SHP77 treated with DMSO at 0.1 percent for 48 hours (cell line): ENCODE measurements around the gene TFF3.
A peak's percentile ranks its signal among the peaks of the same experiment; 100 is the strongest.
"Not testable (repeated sequence)": the region's sequence is repeated elsewhere in the genome, so short reads cannot be mapped to it uniquely, and the experiment has no call there.

ENCODE experiments used
- DNase-seq: peaks from one replicate; lab custom pipeline; 2025; lab: John Stamatoyannopoulos, UW

TFF3 gene

DNA sequence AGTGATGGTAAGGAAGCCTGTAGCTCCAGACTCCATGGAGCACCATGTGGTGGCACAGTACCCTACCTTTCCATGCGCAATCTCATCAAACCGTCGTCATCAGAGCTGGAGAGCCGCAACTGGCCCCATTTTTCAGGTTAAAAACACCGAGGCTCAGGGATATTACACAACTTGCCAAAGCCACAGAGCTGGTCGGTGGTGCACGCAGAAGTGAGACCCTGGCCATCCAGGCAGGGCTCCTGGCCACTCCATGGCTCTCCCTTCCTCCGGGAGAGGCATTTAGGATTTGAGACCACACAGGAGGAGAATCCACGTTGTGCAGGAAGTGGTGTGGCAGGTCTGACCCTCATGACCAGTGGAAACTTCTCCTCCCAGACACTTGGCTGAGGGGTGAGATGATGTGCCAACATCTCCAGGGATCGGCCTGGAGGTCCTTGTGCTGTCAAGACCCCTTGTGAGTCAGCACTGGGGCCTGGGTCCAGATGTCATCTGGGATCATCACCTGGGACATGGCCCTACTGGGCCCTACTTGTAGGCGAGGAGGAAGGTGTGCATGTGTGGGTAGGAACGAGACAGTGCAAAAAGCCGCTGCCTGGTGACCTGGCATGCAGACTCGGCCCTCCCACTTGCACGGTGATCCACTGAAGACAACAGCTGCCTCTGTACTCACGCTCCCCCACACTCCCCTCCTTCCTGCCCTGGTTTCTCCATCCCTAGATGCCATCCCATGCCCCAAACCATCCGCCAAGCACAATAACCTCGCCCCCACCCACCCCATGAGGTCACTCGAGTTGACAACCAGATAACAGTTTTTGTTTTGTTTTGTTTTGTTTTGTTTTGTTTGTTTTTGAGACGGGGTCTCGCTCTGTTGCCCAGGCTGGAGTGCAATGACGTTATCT is 10.4 kb downstream of the TFF3 start:
- DNase-seq: no peak

DNA sequence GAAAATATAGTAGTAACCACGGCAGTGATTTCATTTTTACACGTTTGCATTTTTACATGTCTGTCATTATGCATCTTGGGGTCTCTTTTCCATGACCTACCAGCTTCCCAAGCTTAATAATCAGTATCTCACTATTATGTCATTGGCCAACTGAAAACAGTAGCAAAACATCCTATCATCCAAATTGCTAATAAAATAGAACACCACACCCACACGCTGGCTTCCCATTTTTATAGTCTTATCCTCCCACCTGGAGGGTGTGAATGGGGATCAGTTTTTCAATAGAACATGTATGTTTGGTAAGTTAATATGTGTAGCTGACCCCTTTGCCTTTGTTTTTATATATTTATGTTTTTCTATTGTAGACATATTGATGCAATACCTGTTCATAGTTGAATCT is 11.8 kb downstream of the TFF3 start:
- DNase-seq: no peak

DNA sequence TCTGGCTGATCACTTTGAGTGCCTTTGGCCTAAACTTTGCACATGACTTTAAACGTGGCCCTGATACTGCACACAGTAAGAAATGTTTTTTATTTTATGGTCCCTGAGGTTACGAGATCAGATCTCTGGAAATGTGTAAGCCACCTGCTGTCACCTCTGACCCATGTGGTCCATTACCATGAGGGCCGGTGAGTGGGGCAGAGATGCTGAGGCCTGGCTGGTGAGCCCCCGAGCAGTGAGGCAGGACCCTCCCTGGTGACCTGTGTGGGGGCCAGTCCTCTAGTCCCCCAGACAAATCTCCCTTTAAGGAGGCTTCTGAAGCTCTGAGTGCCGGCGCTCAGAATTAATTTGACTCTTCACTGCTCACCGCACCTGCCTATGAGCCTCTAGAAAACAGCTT is 12.4 kb downstream of the TFF3 start:
- DNase-seq: peak; percentile 8

DNA sequence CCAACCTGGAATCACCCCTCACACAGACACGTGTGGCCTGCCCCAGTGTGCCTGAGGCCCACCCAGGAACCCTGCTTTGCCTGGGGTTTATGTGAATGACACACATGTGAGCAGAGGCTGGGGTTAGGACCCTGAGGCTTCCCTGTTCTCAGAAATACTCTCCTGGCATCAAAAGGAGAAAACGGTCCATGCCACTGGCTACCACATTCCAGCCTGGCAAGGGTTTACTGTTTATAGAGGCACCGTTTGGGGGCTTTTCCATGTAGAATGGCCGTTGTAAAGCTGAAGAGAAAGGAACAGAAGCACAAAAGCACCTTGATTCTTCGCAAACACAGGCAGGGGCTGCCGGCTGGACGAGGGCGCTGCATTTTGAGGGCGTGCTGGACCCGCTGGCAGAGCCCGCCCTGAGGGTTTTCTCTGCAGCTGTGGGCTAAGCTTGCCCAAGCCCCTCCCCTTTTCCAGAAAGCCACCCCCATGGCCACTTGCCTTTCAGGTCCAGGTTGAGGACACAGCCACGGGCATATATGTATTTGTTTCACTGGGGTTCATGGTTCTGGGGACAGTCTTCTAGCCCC is 13.0 kb downstream of the TFF3 start:
- peak; percentile 33 for DNase-seq

DNA sequence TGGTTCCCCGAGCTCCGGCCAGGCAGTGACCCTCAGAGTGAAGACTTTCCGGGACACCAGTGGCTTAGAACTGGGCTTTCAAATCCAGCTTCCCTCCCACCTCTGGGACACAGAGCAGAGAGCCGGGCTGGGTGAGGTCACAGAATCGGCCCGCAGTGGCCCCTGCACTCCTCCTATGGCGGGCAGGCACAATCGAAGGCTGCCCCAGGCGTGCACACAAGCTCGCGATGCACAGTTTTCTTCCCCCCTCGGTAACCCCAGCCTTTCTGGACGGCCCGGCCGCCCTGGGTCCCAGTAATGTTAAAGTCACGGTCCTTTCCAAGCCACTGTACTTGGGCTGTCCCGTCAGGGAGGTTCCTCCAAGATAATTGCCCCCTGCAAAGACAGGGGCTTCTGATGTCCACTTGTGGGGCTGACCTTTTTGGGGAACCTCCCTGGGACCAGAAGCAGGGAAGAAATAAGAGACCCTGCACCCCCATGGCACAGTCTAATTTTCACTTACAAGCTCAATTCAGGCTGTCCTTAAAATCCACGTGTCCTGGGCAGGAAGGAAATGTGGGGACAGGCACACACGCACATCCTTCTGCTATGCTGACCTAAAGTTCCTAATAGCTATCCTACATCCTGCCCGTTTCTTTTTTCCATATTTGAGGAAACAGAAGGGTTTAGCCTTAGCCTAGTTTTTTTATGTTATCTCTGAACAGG is 13.7 kb downstream of the TFF3 start:
- DNase-seq: no peak

DNA sequence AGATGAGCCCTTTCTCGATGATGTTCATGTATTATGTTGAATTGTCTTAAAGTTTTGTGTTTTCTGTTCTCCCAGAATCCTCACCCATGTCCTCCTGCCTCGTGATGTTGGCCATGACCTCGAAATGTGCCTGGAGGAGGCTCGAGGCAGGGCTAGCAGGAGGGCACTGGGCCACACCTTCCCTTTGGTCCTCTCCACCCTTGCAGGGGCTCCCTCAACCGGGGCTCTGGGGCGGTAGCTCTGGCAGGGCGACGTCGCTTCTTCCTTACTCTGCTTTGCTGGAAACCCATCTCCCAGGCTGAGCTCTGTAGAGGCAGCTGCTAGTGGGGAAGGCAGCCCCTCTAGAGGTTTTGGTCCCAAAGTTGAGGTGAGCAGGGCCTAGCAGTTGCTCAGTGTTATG is 14.3 kb downstream of the TFF3 start:
- no peak for DNase-seq

DNA sequence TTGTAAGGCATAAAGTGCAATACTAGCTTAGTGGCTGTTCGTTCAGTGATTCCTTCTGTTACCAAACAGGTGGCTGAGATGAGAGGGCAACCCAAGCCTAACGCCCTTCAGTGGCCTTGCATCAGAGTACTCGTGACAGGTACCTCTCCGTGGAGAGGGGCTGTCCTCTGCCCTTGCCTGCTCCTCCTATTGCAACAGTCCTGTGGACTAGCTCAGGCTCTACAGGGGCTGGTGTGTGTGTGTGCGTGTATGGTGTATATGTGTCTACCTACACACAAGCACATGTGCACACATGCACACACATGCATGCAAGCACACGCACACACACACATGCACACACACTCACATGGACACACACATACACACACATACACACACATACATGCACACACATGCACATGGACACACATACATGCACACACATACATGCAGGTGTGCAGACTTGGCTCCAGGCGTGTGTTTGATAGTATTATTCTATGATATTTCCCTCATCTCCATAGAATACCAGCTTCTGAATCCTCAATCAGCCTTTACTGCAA is 15.1 kb downstream of the TFF3 start:
- DNase-seq: no peak

DNA sequence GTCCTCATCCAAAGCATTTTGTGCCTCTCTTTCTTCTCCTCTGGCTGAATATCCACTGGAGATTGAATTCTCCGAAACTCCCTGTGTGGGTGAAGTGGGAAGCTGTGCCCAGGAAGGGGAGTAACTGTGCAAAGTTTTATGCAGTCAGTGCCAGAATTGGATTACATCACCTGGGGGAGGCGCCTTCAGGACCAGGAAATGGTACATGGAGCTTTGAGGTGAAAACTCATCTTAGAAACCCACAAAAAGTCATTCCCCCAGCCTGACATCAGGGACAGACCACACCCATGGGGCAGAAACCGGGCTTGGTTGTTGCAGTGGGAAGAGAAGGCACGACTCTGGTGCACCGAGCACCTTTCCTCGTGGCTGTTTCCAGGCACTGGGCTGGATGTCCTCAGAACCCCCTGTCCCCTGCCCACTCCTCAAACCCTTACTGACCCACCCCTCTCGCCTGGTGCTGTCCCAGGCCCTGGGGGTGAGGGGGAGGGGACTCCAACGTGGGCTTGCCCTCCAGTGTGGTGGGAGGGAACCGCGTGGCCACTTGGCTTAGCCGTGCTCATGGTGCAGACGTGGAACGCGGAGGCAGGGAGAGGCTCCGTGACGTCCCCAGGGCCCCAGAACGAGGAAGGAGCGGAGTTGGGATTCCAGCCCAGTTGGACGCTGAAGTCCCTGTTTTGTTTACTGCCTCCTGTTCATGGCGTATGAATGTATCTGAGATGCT is 15.7 kb downstream of the TFF3 start:
- no peak for DNase-seq

DNA sequence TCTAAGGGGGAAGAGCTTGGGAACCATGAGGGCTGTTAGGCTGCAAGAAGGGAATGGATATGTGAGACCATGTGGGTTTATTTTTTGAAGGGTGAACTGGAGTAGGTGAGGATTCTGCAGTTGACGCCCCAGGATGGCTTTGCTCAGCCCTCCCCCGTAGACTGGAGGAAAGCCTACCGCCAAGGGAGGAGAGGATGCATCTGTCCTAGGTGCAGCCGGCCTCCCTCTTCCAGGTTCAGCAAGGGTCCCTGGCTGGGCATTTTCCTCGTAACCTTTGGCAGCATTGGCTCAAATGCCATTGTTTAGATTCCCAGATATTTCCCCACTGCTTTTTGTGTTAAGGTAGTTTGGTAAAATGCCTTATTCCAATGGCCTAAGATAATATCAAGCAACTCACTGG is 16.6 kb downstream of the TFF3 start:
- DNase-seq: no peak

DNA sequence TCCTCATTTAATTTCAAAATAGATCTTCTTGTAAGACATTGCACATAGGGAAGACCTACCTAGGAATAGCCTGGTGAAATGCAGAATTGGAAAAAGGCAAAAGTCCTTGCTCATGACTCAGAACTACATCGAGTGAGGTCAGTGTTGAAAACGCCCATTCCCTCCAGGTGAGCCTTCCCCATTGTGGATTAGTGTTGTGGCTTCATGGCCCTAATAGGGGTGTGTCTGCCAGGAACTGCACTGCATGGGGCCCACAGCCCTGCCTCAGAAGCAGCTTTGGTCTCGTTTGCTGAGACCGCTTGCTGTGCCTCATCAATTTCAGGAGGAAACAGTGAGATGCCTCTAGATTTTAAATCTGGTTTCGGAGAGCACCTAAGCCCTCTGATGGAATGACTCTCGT is 17.0 kb downstream of the TFF3 start:
- no peak for DNase-seq

DNA sequence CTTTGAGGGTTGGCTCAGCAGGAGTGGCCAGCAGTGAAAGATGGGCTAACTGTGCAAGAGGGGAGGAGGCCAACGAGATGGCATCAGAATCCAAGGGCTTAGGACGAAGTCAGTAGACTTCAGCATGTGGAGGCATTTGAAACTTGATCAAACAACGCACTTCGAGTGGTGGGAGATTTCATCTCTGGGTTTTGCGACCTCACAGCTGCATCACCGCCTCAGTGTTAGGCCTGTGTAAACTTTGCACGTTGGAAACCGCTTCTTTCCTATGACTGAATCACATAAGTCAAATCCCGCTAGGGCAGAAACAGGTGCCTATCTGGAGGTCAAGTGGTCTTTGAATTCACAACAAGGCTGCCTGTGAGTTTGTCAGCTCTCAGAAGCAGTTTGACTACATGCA is 17.8 kb downstream of the TFF3 start:
- DNase-seq: no peak

DNA sequence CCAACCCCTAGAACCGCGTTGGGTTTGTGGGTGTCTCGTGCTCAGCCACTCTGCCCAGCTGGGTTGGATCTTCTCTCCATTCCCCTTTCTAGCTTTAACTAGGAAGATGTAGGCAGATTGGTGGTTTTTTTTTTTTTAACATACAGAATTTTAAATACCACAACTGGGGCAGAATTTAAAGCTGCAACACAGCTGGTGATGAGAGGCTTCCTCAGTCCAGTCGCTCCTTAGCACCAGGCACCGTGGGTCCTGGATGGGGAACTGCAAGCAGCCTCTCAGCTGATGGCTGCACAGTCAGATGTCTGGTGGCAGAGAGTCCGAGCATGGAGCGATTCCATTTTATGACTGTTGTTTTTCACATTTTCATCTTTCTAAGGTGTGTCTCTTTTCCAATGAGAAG is 18.7 kb downstream of the TFF3 start:
- no peak for DNase-seq

DNA sequence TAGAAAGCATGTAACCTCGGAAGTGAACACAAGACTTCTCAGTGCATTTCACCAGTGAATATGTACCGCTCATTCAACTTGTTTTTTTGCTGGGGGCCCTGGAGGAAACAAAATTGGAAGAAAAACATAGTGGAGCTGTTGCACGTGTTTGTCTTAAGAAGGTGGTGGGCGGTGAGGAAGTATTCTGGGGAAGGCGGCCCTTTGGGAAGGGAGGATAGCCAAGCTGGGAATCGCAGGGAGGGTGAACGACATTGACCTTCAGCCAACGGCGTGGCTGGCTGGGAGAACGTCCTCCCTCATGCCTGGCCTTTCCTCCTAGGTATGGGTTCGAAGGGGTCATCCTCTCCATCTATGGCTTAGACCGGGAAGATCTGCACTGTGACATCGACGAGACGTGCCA is 19.4 kb downstream of the TFF3 start:
- no peak for DNase-seq

DNA sequence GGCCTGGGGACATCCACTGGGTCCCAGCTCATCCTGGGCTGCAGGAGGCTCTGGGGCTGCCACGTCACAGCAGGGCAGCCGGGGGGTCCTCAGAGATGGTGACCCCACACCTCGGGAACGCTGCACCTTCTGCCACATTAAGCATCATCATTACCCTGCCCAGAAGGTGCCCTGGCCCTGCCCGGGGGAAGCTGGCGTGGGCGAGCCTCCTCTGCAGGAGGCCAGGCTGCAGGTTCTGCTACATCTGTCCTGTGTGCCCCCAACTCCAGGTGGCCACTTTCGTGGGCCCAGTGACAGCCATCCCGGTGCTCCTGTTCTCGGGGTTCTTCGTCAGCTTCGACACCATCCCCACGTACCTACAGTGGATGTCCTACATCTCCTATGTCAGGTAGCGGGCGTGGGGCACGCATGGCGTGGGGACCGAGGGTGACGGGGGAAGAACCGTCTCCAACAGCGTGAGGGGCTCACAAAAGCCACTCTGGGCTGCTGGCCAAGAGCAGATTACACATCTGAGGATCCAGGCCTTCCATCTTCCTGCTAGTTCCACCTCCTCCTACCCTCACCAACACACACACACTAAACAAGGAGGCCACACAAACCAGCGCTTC is 20.8 kb downstream of the TFF3 start:
- DNase-seq: no peak

DNA sequence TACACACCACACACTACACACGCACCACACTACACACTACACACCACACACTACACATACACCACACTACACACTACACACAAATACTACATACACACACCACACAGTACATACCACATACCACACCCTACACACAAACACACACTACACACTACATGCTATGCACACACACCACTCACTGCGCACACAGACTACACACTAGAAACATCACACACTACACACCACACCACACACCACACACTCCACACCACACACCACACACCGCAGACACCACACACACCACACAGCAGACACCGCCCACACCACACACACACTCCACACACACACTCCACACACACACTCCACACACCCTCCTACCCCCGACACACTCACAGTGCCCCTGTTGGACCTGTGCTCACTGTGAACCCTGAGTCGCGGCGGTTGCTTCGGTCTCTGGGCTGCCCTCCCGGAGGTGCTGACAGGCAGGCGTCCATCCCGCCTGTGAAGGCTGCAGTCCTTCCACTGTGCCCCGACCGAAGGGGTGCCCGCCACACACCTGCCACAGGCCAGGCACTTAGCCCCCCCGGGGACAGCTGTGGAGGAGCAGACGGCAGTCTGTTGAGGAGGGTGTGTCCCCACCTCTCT is 21.4 kb downstream of the TFF3 start:
- DNase-seq: no peak

DNA sequence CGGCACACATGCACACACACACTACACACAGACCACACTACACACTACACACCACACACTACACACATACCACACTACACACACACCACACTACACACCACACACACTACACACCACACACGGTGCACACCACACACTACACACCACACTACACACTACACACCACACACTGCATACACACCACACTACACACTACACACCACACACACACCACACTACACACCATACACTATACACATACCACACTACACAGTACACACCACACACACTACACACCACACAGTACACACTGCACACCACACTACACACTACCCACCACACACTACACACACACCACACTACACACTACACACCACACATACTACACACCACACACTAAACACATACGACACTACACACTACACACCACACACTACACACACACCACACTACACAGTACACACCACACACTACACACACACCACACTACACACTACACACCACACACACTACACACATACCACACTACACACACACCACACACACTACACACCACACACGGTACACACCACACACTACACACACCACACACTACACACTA is 22.6 kb downstream of the TFF3 start:
- not testable (repeated sequence) for DNase-seq

DNA sequence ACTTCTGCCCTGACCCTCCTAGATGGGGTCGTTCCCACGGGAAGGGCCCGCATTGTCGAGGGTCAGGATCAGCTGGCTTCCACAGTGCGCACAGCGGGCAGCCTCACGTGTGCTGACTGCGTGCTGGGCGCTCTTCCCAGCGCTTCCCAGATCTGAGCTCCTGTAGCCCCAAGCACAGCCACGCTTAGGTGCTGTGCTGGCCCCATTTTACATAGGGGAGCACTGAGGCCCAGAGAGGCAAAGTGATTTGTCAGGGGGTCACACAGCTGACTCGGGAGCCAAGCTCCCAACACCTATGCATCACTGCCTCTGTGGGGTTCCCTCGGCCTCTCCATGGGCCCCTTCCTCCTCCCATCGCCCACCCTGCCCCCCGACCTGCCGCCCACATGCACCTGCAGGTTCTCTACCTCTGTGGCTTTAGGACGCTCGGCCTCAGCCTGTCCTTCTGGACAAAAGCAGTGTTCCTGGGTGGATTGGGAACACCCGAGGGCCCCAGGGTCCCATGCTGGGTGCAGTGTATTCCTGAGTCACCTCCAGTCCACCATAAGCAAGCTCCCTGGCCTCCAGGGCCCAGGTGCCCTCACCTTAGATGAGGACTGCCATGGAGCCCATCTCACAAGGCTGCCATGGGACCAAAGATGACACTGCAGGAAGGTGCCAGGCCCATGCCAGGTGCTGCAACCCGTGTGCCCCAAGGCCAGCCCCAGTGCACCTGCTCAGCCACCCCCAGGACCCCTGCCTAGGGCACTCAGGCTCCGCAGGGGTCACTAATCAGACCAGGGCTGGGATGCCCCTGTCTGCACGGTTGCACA is 23.3 kb downstream of the TFF3 start:
- DNase-seq: no peak

DNA sequence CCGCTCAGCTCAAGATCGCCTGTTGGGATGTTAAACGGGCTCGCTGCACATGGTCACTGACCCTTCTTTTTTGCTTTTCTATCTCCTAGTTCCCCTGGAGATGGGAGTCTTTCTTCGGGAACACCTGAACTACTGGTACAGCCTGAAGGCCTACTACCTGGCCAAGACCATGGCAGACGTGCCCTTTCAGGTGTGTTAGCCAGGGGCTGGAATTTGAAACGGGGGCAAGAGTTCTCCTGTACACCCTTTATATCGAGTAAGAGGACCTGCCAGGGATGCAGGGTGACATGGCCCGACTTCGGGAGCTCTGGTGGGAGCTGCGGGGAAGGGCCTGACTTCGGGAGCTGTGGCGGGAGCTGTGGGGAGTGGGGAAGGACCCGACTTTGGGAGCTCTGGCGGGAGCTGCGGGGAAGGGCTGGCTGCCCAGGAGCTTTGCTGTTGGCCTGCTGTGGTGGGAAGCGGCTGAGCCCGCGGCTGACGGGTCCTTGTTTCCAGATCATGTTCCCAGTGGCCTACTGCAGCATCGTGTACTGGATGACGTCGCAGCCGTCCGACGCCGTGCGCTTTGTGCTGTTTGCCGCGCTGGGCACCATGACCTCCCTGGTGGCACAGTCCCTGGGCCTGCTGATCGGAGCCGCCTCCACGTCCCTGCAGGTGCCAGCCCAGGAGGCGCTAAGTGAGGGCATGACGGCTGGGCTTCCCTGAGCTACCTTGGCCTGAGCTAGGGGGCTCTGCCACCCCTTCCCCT is 24.0 kb downstream of the TFF3 start:
- DNase-seq: no peak

DNA sequence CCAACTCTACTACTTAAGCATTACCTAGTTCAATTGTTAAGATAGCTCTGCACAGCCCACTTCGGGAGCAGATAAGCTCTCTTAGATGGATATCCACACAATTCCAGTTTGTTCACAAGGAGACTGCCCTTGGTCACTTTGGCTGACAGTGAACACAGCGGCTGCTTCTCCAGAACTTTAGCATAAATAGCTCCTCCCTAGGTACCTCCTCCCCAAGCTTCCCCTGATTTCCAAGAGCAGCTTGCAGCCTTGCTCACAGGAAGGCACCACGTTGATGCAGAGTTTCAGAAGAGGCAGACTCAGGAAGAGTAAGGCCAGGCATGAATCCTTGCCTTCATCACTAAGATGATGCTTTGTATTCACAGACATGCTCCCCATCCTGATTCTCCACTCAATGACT is 24.7 kb downstream of the TFF3 start:
- DNase-seq: no peak
